Jurkat, Clone E6-1 (cell line): ENCODE results near the gene GDF10.

Source experiments
- DNase-seq: peaks from one replicate; pipeline ENCODE4 v3.0.0-alpha.2; 2011; ENCODE audit warnings: low read depth, low spot score
- H3K4me3 ChIP-seq: 2 replicates; pipeline ENCODE4 v1.5.1; 2011; ENCODE audit warnings: mild to moderate bottlenecking, low read length, control low read depth, moderate library complexity

GDF10 gene

DNA sequence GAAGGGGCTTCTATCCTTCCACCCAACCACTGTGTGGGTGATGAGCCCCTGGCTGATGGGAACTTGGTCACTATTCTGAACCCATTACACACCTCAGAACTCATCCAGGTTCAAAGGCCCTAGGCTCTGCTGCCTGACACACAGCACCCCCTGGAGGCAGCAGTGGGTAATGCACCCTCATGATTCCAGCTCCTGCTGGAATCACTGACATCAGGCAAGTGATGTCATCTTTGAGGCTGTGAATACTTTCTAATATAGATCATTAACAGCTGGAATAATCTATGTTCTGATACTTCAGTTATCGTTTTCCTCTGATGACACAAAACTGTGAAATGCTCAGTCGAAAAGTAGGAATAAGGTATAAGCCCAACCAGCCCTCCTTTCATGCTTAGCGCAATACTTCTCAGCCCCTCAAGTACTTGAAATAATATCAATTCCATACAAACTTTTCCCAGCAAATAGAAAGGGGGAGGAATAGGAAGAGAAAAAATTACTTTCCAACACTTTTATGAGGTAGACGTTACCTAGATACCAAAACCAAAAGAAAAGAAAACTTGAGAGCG lies 40.7 kb downstream of the GDF10 start:
- DNase-seq = peak; percentile 43
- no peak overlapping the region for H3K4me3 ChIP-seq

- no peak overlapping the region for H3K4me3 ChIP-seq
- no peak for DNase-seq
These were observed 45.2 kb downstream of the GDF10 start for GRCh38 chr10:47344996-47345870.

DNA sequence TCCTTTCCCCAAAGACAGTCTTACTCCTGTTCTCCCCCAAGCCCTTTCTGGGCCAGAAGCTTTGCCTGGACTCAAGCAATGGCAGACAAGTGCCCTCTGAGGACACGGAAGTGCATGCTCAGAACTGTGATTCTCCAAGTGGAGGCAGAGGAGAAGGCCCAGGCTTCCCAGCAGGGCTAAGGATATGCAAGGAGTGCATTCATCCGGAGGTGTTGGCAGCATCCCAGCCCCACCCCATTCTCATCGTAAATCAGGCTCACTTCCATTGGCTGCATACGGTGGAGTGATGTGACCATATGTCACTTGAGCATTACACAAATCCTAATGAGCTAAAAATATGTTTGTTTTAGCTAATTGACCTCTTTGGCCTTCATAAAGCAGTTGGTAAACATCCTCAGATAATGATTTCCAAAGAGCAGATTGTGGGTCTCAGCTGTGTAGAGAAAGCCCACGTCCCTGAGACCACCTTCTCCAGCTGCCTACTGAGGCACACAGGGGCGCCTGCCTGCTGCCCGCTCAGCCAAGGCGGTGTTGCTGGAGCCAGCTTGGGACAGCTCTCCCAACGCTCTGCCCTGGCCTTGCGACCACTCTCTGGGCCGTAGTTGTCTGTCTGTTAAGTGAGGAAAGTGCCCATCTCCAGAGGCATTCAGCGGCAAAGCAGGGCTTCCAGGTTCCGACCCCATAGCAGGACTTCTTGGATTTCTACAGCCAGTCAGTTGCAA lies 46.7 kb downstream of the GDF10 start:
- no peak overlapping the region for H3K4me3 ChIP-seq
- no peak for DNase-seq

- DNase-seq = no peak
These were observed 47.3 kb downstream of the GDF10 start for GRCh38 chr10:47347303-47347675.

DNA sequence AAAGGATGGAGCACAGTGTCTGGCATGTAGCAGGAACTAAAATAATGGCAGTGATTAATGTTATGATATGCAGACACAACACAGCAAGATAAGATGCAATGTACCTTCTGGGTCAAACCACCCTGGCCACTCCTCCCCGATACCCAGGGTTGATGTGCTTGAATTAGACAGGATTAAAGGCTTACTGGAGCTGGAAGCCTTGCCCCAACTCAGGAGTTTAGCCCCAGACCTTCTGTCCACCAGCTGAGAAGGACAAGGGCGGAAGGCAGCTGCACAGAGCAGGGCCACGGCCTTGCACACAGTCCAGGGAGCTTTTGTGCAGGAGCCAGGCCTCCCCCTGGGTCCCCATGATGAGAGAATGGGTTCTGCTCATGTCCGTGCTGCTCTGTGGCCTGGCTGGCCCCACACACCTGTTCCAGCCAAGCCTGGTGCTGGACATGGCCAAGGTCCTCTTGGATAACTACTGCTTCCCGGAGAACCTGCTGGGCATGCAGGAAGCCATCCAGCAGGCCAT lies 48.2 kb downstream of the GDF10 start, which contains the start of gene RBP3:
TSS of gene RBP3 (plus strand) at position 226 of the 514 bp plus-strand sequence. CDS start at position 348, 122 bp downstream.
- no peak for DNase-seq
- no peak within 1 kb of the TSS for H3K4me3 ChIP-seq

More at GRCh38 chr10:47347303-47347675, 47.3 kb downstream of the GDF10 start:
- H3K4me3 ChIP-seq = no peak overlapping the region

DNA sequence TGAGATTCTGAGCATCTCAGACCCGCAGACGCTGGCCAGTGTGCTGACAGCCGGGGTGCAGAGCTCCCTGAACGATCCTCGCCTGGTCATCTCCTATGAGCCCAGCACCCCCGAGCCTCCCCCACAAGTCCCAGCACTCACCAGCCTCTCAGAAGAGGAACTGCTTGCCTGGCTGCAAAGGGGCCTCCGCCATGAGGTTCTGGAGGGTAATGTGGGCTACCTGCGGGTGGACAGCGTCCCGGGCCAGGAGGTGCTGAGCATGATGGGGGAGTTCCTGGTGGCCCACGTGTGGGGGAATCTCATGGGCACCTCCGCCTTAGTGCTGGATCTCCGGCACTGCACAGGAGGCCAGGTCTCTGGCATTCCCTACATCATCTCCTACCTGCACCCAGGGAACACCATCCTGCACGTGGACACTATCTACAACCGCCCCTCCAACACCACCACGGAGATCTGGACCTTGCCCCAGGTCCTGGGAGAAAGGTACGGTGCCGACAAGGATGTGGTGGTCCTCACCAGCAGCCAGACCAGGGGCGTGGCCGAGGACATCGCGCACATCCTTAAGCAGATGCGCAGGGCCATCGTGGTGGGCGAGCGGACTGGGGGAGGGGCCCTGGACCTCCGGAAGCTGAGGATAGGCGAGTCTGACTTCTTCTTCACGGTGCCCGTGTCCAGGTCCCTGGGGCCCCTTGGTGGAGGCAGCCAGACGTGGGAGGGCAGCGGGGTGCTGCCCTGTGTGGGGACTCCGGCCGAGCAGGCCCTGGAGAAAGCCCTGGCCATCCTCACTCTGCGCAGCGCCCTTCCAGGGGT lies 48.9 kb downstream of the GDF10 start:
- H3K4me3 ChIP-seq = no peak overlapping the region
- no peak for DNase-seq

- no peak for DNase-seq
- no peak overlapping the region for H3K4me3 ChIP-seq
These were observed 49.5 kb downstream of the GDF10 start for GRCh38 chr10:47349516-47349915.

- H3K4me3 ChIP-seq = no peak overlapping the region
- no peak for DNase-seq
These were observed 50.0 kb downstream of the GDF10 start for GRCh38 chr10:47349941-47350371.

DNA sequence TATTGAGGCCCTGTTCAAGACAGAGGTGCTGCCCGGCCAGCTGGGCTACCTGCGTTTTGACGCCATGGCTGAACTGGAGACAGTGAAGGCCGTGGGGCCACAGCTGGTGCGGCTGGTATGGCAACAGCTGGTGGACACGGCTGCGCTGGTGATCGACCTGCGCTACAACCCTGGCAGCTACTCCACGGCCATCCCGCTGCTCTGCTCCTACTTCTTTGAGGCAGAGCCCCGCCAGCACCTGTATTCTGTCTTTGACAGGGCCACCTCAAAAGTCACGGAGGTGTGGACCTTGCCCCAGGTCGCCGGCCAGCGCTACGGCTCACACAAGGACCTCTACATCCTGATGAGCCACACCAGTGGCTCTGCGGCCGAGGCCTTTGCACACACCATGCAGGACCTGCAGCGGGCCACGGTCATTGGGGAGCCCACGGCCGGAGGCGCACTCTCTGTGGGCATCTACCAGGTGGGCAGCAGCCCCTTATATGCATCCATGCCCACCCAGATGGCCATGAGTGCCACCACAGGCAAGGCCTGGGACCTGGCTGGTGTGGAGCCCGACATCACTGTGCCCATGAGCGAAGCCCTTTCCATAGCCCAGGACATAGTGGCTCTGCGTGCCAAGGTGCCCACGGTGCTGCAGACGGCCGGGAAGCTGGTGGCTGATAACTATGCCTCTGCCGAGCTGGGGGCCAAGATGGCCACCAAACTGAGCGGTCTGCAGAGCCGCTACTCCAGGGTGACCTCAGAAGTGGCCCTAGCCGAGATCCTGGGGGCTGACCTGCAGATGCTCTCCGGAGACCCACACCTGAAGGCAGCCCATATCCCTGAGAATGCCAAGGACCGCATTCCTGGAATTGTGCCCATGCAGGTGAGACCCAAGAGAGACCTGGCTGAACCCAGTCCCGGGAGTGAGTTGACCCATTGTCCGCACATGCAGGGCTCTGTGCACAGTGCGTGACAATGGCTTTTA lies 51.0 kb downstream of the GDF10 start:
- H3K4me3 ChIP-seq = no peak overlapping the region
- DNase-seq = no peak

DNA sequence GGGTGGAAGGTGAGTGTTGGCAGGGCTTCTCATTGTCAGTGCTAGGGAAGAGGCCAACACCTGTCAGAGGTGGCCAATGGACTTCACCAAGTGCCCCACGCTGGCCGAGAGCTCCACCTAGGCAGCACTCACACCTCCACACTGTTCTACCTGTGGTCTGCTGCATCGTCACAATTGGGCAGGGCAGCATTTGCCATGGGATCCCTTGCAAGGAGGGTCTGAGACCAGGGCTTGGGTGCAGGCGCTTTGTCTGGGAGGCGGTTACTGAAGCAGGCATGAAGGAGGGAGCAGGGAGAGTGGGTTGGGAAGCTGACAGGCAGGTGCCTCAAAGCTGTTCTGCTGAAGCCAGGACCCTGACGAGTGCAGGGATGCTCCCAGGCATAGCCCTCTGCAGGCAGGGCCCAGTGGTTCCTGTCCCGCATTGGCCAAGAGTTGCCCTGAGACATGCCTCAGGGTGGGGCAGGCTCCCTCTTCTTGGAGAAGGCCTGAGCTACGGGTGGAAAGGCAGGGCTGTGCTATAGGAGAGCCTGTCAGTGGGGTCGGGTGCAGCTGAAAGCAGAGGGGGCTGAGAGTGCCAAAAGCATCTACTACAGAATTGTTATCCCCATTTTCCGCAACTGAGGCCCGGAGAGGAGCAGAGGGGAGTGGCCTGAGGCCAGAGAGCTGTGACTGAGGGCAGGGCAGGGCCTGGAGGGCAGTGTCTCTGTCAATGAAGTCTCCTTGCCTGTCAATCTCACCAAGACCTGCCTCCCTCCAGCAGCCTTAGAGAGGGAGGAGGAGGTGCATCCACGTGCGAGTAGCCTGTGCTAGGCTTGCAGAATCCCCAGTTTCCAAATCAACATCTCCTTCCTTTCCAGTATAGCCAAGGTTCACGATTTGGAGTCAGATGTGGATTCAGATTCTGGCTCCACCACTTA lies 52.2 kb downstream of the GDF10 start:
- H3K4me3 ChIP-seq = no peak overlapping the region
- DNase-seq = no peak

- DNase-seq = no peak
- H3K4me3 ChIP-seq = no peak overlapping the region
These were observed 53.4 kb downstream of the GDF10 start for GRCh38 chr10:47353351-47353750.

DNA sequence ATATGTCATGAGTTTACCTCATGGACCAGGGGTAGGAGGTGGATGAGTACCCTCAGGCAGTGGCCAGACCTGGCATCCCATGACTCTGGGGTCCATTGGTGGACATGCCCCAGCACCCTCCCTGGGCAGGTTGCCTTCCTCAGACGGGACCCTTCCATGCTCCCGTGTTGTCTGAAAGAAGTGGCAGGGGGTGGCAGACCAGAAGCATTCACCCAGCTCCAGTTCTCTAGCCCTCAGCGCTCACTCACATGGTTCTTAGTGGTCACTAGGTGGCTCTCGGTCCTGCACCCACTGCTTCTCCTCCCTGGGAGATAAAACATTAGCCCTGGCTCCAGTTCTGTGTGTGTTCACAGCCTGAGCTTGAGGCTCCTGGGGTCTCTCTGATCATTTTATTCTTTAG lies 54.2 kb downstream of the GDF10 start:
- no peak overlapping the region for H3K4me3 ChIP-seq
- DNase-seq = no peak

DNA sequence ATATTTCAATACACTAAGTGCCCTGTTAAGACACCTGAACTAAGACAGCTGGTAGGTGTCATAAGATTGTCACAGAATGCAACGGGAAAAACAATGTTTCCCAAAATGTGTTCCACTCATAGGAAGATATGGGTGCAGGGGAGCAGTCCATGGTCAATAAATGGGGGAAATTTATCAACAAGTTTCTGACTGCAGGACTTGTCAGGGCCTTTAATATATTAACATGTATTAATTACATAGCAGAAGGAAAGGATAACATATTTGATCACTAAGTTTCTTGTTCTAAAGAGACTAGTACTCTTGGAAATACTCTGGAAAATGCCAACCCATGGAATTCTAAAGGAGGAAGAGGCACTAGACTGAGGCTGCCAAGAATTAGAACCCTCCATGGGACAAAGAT lies 54.9 kb downstream of the GDF10 start:
- no peak overlapping the region for H3K4me3 ChIP-seq
- no peak for DNase-seq

- no peak for DNase-seq
- no peak overlapping the region for H3K4me3 ChIP-seq
These were observed 56.7 kb downstream of the GDF10 start for GRCh38 chr10:47356708-47357107.

DNA sequence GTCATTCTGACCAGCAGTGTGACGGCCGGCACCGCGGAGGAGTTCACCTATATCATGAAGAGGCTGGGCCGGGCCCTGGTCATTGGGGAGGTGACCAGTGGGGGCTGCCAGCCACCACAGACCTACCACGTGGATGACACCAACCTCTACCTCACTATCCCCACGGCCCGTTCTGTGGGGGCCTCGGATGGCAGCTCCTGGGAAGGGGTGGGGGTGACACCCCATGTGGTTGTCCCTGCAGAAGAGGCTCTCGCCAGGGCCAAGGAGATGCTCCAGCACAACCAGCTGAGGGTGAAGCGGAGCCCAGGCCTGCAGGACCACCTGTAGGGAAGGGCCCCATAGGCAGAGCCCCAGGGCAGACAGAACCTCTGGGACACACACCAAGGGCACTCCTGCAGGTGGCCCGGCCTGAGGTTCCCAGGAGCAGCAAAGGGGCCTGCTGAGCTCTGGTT lies 57.2 kb downstream of the GDF10 start:
- DNase-seq = no peak
- no peak overlapping the region for H3K4me3 ChIP-seq

- H3K4me3 ChIP-seq = no peak overlapping the region
- DNase-seq = no peak
These were observed 57.9 kb downstream of the GDF10 start for GRCh38 chr10:47357911-47358310.

GRCh38 chr10:47358457-47358856 lies 58.5 kb downstream of the GDF10 start:
- no peak for DNase-seq
- H3K4me3 ChIP-seq = no peak overlapping the region
